HCT116 (cell line): ENCODE data around the gene RYR3. TPM values are rescaled to one million over a fixed set of nuclear protein-coding genes. Genes with fewer than 3 reads are reported as not detected.

ENCODE experiments used
- ATAC-seq: fragments of 200-7000 bp; cut with Tn5 transposase; 2 replicates; pipeline ENCODE4 v1.9.1; 2020; ENCODE audit warnings: mild to moderate bottlenecking, moderate library complexity
- BruUV-seq: library from RNA; stranded (reverse); fragments of 400-500 nt; replicated peaks from 2 replicates; lab custom pipeline; 2021; lab: Mats Ljungman, UMichigan
- CTCF ChIA-PET: fragments of 300-600 bp; sonication (Branson Sonifier 250); formaldehyde crosslinking; loops from one replicate; lab custom pipeline; 2021; ENCODE audit warnings: antibody characterized with exemption; lab: Charles Lee
- POLR2A ChIA-PET: fragments of 300-600, 350-600 bp; sonication (Branson Sonifier 250); formaldehyde crosslinking; loops from one replicate; lab custom pipeline; 2021; ENCODE audit warnings: antibody characterized with exemption; lab: Charles Lee
- RAD21 ChIA-PET, 2 experiments: fragments of 300-600 bp; sonication (Branson Sonifier 250); formaldehyde crosslinking; loops; one replicate each; lab custom pipeline; 2023; ENCODE audit warnings: low total read pairs in 2 of 2; ENCODE audit not compliant: uncharacterized antibody in 2 of 2, unreplicated experiment in 2 of 2, low non-redundant PET in 1 of 2; lab: Charles Lee
- DNase-seq: peaks from one replicate; pipeline ENCODE4 v3.0.0-alpha.2; 2010; ENCODE audit warnings: low read depth, low spot score
- H2AFZ ChIP-seq: fragments of 200-600 bp; shearing (Covaris generic), sonication (generic); 2 replicates; pipeline ENCODE4 v1.6.1; 2017; ENCODE audit warnings: low read depth, mixed run types, mixed read lengths, antibody characterized with exemption, low read length; ENCODE audit not compliant: poor library complexity, severe bottlenecking
- H3K27ac ChIP-seq: 2 replicates; pipeline ENCODE4 v1.5.1; 2012; ENCODE audit warnings: low read depth, low read length
- H3K27me3 ChIP-seq: fragments of 200-600 bp; sonication (generic); 2 replicates; pipeline ENCODE4 v1.6.1; 2016; ENCODE audit warnings: mixed run types, low read length, mixed read lengths; ENCODE audit not compliant: insufficient read depth
- H3K36me3 ChIP-seq, 2 experiments: fragments of 200-500 bp in 1 of 2; fragments of 200-600 bp in 1 of 2; sonication (Bioruptor generic) in 1 of 2; sonication (generic) in 1 of 2; 2 replicates each; pipeline versions ENCODE4 v1.5.1 to v1.6.1; 2014 to 2016; ENCODE audit warnings: low read length in 2 of 2, inconsistent platforms in 1 of 2, mixed read lengths in 1 of 2, mixed run types in 1 of 2; ENCODE audit not compliant: insufficient read depth in 2 of 2, control insufficient read depth in 1 of 2
- H3K4me1 ChIP-seq, 2 experiments: fragments of 200-600 bp in 1 of 2; sonication (generic) in 1 of 2; 2 replicates each; pipeline versions ENCODE4 v1.5.1 to v1.6.1; 2012 to 2017; ENCODE audit warnings: low read length in 2 of 2, inconsistent platforms in 1 of 2, mild to moderate bottlenecking in 1 of 2, mixed read lengths in 1 of 2, mixed run types in 1 of 2, moderate library complexity in 1 of 2; ENCODE audit not compliant: insufficient read depth in 2 of 2, control insufficient read depth in 1 of 2
- H3K4me2 ChIP-seq: fragments of 200-600 bp; sonication (generic); 2 replicates; pipeline ENCODE4 v1.6.1; 2017; ENCODE audit warnings: mixed run types, low read length, mixed read lengths
- H3K4me3 ChIP-seq, 2 experiments: fragments of 200-600 bp in 1 of 2; sonication (generic) in 1 of 2; replicated peaks in 1 of 2; 2 replicates each; pipeline ENCODE4 v1.5.1; 2011 to 2016; ENCODE audit warnings: low read length in 2 of 2, control low read depth in 1 of 2, low read depth in 1 of 2, mild to moderate bottlenecking in 1 of 2, mixed read lengths in 1 of 2, mixed run types in 1 of 2
- H3K79me2 ChIP-seq: fragments of 200-600 bp; sonication (generic); 2 replicates; pipeline ENCODE4 v1.6.1; 2017; ENCODE audit warnings: mild to moderate bottlenecking, mixed run types, low read length, moderate library complexity, mixed read lengths; ENCODE audit not compliant: insufficient read depth
- H3K9ac ChIP-seq: fragments of 200-600 bp; sonication (generic); 2 replicates; pipeline ENCODE4 v1.6.1; 2016; ENCODE audit warnings: low read length, mixed read lengths
- H3K9me2 ChIP-seq: fragments of 200-600 bp; sonication (generic), shearing (Covaris generic); 2 replicates; pipeline ENCODE4 v1.6.1; 2017; ENCODE audit warnings: mixed run types, mild to moderate bottlenecking, moderate library complexity; ENCODE audit not compliant: insufficient read depth
- H3K9me3 ChIP-seq, 2 experiments: fragments of 200-500 bp in 1 of 2; fragments of 200-600 bp in 1 of 2; sonication (Bioruptor generic) in 1 of 2; sonication (generic) in 1 of 2; 2 replicates each; pipeline ENCODE4 v1.6.1; 2014 to 2017; ENCODE audit warnings: low read length in 2 of 2, mixed read lengths in 2 of 2, inconsistent platforms in 1 of 2, low read depth in 1 of 2, mild to moderate bottlenecking in 1 of 2, mixed run types in 1 of 2, moderate library complexity in 1 of 2; ENCODE audit not compliant: control insufficient read depth in 1 of 2, insufficient read depth in 1 of 2
- H4K20me1 ChIP-seq: fragments of 200-600 bp; sonication (generic), shearing (Covaris generic); 2 replicates; pipeline ENCODE4 v1.6.1; 2017; ENCODE audit warnings: mixed run types, mild to moderate bottlenecking, moderate library complexity; ENCODE audit not compliant: insufficient read depth
- ATF3 ChIP-seq: IDR thresholded peaks from 2 replicates; pipeline ENCODE4 v1.6.1; 2012
- CBX3 ChIP-seq: IDR thresholded peaks from 2 replicates; pipeline ENCODE4 v1.6.1; 2012; ENCODE audit warnings: low read depth
- CEBPB ChIP-seq: IDR thresholded peaks from 2 replicates; pipeline ENCODE4 v1.6.1; 2012; ENCODE audit warnings: low read depth
- CTCF ChIP-seq, 3 experiments: fragments of 200-600 bp in 1 of 3; sonication (generic) in 1 of 3; IDR thresholded peaks in 2 of 3; conservative IDR thresholded peaks in 1 of 3; 2 replicates each; pipeline ENCODE4 v1.5.1; 2012 to 2017; ENCODE audit warnings: low read depth in 2 of 3, low read length in 2 of 3, antibody characterized with exemption in 1 of 3, borderline replicate concordance in 1 of 3, control low read depth in 1 of 3, mild to moderate bottlenecking in 1 of 3, mixed read lengths in 1 of 3, mixed run types in 1 of 3, moderate library complexity in 1 of 3; ENCODE audit not compliant: insufficient read depth in 1 of 3
- EGR1 ChIP-seq: IDR thresholded peaks from 2 replicates; pipeline ENCODE4 v1.6.1; 2012; ENCODE audit warnings: low read depth
- ELF1 ChIP-seq: IDR thresholded peaks from 2 replicates; pipeline ENCODE4 v1.6.1; 2012; ENCODE audit warnings: low read depth, borderline replicate concordance
- EZH2 ChIP-seq: fragments of 200-600 bp; sonication (generic); IDR thresholded peaks from 2 replicates; pipeline ENCODE4 v1.6.1; 2017; ENCODE audit warnings: antibody characterized with exemption, mixed run types
- EZH2phosphoT487 ChIP-seq: fragments of 200-600 bp; IDR thresholded peaks from 2 replicates; pipeline ENCODE4 v1.6.1; 2018; ENCODE audit warnings: antibody characterized with exemption, borderline replicate concordance
- FOSL1 ChIP-seq: IDR thresholded peaks from 2 replicates; pipeline ENCODE4 v1.6.1; 2012; ENCODE audit warnings: low read depth
- JUND ChIP-seq: IDR thresholded peaks from 2 replicates; pipeline ENCODE4 v1.6.1; 2012
- POLR2AphosphoS5 ChIP-seq: IDR thresholded peaks from 2 replicates; pipeline ENCODE4 v1.6.1; 2011; ENCODE audit warnings: mild to moderate bottlenecking, low read depth, low read length, moderate library complexity
- SIN3A ChIP-seq: IDR thresholded peaks from 2 replicates; pipeline ENCODE4 v1.6.1; 2012; ENCODE audit warnings: low read depth
- SP1 ChIP-seq: IDR thresholded peaks from 2 replicates; pipeline ENCODE4 v1.6.1; 2012; ENCODE audit warnings: low read depth
- SRF ChIP-seq: IDR thresholded peaks from 2 replicates; pipeline ENCODE4 v1.6.1; 2012; ENCODE audit warnings: low read depth
- TCF7L2 ChIP-seq: IDR thresholded peaks from 2 replicates; pipeline ENCODE4 v1.7.0; 2011; ENCODE audit warnings: borderline replicate concordance, inconsistent platforms; ENCODE audit not compliant: insufficient read depth, insufficient read length; ENCODE audit errors: extremely low read depth
- YY1 ChIP-seq: IDR thresholded peaks from 2 replicates; pipeline ENCODE4 v1.6.1; 2011; ENCODE audit warnings: low read length, low read depth, moderate library complexity, mild to moderate bottlenecking; ENCODE audit not compliant: insufficient replicate concordance; ENCODE audit errors: extremely low read depth
- ZFX ChIP-seq: fragments of 450-650 bp; IDR thresholded peaks from 2 replicates; pipeline ENCODE4 v1.6.1; 2017
- ZNF274 ChIP-seq: fragments of 200-500 bp; sonication (Bioruptor generic); IDR thresholded peaks from 2 replicates; pipeline ENCODE4 v1.6.1; 2014; ENCODE audit warnings: mild to moderate bottlenecking, low read depth, low read length, inconsistent platforms
- intact Hi-C: fragments of 100-400 bp; cut with micrococcal nuclease; formaldehyde crosslinking; loops from 2 replicates; pipeline ENCODE4 v1.10.0; 2022
- total RNA-seq: library from RNA; stranded (reverse); gene quantifications from one replicate; pipeline ENCODE4 v1.2.1, GENCODE V29; 2021; ENCODE audit not compliant: unreplicated experiment
- TF ChIP-seq, protein P1 (sequence below): IDR thresholded peaks from 2 replicates; pipeline ENCODE4 v1.6.1; 2012; ENCODE audit warnings: low read depth
- TF ChIP-seq, protein P2 (sequence below): IDR thresholded peaks from 2 replicates; pipeline ENCODE4 v1.6.1; 2011; ENCODE audit warnings: mild to moderate bottlenecking, low read length, moderate library complexity; ENCODE audit not compliant: insufficient replicate concordance; ENCODE audit errors: extremely low read depth

RYR3 gene
- total RNA-seq, 1 experiment from 2014 or later = not detected

DNA sequence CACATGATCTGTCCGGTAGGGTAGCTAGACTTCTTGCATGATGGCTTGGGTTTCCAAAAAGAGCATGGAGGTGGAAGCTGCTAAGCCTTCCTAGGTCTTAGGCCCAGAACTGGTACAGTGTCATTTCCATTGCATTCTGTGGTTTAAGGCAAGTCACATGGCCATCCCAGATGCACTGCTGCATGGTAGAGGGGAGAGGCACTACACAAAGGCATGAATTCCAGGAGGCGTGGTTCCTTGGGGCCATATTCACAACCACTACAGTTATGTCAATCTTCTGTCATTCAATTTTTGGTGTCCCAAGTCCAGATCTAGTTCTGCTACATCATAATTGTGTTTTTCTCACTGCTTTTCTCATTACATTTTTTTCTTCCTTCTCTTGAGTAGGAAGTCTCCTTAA, 535.4 kb downstream of the RYR3 start:
- Histone ChIP-seq H3K9ac (no peak overlapping the region), H3K36me3 (no peaks in the 10 kb centered on the region), H3K79me2 (no peaks in the 10 kb centered on the region), H3K9me3 (no peaks in the 10 kb centered on the region), H3K4me3 (no peak overlapping the region), H3K27ac (no peak overlapping the region), H3K27me3 (no peaks in the 10 kb centered on the region), H3K4me1 (no peaks in the 10 kb centered on the region), H3K4me2 (no peak overlapping the region), H2AFZ (no peak overlapping the region), H4K20me1 (no peaks in the 10 kb centered on the region), H3K9me2 (no peaks in the 10 kb centered on the region)
- BruUV-seq = no TSS peak
- ChIA-PET POLR2A (no interaction called here), CTCF (no interaction called here), RAD21 (no interaction called here)
- no peak for DNase-seq
- ATAC-seq = no peak
- TF ChIP-seq ATF3 (no peak), ZNF274 (no peak), SRF (no peak), CEBPB (no peak), TCF7L2 (no peak), EGR1 (no peak), SP1 (no peak), EZH2phosphoT487 (no peak), CTCF (IDR thresholded peaks at IDR 0.05 in 2 of 3, conservative IDR thresholded peaks at IDR 0.05 in 1 of 3; ENCODE audit: borderline replicate concordance in 1 of 3, insufficient read depth in 1 of 3, low read depth in 2 of 3, low read length in 2 of 3) (no peak), FOSL1 (no peak), EZH2 (no peak), JUND (no peak), CBX3 (no peak), YY1 (no peak), ZFX (no peak), POLR2AphosphoS5 (no peak), SIN3A (no peak), ELF1 (no peak)
- TF ChIP-seq, protein P1, sequence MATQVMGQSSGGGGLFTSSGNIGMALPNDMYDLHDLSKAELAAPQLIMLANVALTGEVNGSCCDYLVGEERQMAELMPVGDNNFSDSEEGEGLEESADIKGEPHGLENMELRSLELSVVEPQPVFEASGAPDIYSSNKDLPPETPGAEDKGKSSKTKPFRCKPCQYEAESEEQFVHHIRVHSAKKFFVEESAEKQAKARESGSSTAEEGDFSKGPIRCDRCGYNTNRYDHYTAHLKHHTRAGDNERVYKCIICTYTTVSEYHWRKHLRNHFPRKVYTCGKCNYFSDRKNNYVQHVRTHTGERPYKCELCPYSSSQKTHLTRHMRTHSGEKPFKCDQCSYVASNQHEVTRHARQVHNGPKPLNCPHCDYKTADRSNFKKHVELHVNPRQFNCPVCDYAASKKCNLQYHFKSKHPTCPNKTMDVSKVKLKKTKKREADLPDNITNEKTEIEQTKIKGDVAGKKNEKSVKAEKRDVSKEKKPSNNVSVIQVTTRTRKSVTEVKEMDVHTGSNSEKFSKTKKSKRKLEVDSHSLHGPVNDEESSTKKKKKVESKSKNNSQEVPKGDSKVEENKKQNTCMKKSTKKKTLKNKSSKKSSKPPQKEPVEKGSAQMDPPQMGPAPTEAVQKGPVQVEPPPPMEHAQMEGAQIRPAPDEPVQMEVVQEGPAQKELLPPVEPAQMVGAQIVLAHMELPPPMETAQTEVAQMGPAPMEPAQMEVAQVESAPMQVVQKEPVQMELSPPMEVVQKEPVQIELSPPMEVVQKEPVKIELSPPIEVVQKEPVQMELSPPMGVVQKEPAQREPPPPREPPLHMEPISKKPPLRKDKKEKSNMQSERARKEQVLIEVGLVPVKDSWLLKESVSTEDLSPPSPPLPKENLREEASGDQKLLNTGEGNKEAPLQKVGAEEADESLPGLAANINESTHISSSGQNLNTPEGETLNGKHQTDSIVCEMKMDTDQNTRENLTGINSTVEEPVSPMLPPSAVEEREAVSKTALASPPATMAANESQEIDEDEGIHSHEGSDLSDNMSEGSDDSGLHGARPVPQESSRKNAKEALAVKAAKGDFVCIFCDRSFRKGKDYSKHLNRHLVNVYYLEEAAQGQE = no peak
- TF ChIP-seq, protein P2, sequence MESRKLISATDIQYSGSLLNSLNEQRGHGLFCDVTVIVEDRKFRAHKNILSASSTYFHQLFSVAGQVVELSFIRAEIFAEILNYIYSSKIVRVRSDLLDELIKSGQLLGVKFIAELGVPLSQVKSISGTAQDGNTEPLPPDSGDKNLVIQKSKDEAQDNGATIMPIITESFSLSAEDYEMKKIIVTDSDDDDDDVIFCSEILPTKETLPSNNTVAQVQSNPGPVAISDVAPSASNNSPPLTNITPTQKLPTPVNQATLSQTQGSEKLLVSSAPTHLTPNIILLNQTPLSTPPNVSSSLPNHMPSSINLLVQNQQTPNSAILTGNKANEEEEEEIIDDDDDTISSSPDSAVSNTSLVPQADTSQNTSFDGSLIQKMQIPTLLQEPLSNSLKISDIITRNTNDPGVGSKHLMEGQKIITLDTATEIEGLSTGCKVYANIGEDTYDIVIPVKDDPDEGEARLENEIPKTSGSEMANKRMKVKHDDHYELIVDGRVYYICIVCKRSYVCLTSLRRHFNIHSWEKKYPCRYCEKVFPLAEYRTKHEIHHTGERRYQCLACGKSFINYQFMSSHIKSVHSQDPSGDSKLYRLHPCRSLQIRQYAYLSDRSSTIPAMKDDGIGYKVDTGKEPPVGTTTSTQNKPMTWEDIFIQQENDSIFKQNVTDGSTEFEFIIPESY = no peak
- intact Hi-C loops = no loop called here
